ES-I3 (cell line): Measurements from ENCODE around the gene MTHFD2.
"Not testable (repeated sequence)": the region's sequence is repeated elsewhere in the genome, so short reads cannot be mapped to it uniquely, and the experiment has no call there.

Source experiments
- H3K36me3 ChIP-seq: 2 replicates; pipeline ENCODE4 v1.6.1; 2013; ENCODE audit warnings: mild to moderate bottlenecking, low read length, control low read depth, moderate library complexity; ENCODE audit not compliant: insufficient read depth
- H3K4me1 ChIP-seq: 2 replicates; pipeline ENCODE4 v1.6.1; 2013; ENCODE audit warnings: mild to moderate bottlenecking, control low read depth, low read length; ENCODE audit not compliant: insufficient read depth
- H3K9ac ChIP-seq: 2 replicates; pipeline ENCODE4 v1.6.1; 2013; ENCODE audit warnings: low read depth, mild to moderate bottlenecking, low read length, moderate library complexity
- H3K9me3 ChIP-seq: 2 replicates; pipeline ENCODE4 v1.6.1; 2013; ENCODE audit warnings: mild to moderate bottlenecking, low read length, moderate library complexity; ENCODE audit not compliant: control insufficient read depth, insufficient read depth

The MTHFD2 gene

DNA sequence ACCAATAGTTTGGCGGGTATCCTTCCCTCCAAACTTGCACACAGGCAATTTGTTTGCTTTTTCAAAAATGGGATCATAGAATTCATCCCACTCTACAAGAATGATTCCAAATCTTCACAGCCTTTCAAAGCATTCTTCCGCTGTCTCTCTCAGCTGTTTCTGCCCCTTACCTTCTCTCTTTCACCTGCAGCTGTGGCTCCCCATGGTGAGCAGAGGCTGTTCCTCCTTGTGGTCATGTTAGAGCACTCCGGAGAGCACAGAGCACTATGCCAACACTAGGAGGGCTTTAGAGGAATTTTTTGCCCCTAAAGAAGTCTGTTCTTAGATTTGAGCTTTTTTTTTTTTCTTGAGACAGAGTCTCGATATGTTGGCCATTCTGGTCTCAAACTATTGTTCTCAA, 30.4 kb downstream of the MTHFD2 start:
- Histone ChIP-seq H3K36me3 (no peaks in the 10 kb centered on the region), H3K4me1 (no peaks in the 10 kb centered on the region; the same call in 1 of the 2 replicates), H3K9ac (no peak overlapping the region), H3K9me3 (no peaks in the 10 kb centered on the region)

DNA sequence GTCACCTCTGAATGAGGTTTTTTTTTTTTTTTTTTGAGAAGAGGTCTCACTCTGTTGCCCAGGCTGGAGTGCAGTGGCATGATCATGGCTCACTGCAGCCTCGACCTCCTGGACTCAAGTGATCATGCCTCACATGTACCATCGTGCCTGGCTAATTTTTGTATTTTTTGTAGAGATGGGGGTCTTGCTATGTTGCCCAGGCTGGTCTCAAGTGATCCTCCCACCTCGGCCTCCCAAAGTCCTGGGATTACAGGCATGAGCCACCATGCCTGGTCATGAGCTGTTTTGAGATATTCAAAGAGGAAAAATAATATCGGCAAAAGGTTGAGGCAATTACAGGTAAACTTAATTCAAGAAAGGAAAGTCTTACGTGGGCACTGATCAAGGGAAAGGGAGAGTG, 31.4 kb downstream of the MTHFD2 start:
- H3K9me3 ChIP-seq, H3K4me1 ChIP-seq, H3K9ac ChIP-seq, H3K36me3 ChIP-seq: not testable (repeated sequence)

DNA sequence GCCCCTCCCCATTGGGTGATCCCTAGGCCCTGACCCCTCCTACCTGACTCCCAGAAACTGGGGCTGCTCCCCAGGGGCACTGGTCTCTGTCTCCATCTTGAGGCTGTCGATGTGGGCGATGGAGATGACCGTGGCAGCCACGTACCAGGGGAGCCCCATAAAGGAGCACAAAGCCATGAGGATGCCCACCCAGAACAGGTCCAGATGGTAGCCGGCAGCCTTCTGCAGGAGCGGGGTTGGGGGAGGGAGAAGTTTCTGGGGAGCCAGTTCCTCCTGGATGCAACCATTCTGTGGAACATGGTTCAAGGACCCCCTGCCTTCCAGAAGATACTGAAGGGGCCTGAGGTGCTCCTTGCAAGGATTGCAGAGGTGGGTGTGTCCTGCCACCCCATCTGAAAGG, 34.0 kb downstream of the MTHFD2 start:
- Histone ChIP-seq H3K9me3 (no peaks in the 10 kb centered on the region), H3K4me1 (no peaks in the 10 kb centered on the region), H3K36me3 (no peaks in the 10 kb centered on the region), H3K9ac (no peak overlapping the region)

DNA sequence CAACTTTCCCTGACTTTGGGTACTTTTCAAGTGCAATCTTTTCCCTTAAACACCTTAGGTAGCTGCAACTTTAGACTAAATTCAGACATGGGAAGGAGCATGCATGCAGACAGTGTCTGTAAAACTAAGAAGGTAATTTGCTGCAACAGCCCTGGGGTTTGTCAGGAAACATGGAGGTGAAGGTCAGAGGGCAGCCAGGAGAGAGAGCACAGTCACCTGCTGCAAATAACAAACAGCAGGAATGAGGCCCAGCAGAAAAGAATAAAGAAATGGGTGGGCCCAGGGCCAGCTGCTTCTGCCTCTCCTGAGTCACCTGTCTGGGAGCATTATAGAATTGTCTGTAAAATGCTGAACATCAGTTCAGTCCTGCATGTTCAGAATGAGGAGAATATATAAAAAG, 35.2 kb downstream of the MTHFD2 start:
- Histone ChIP-seq H3K9ac (no peak overlapping the region), H3K36me3 (no peaks in the 10 kb centered on the region), H3K4me1 (no peaks in the 10 kb centered on the region), H3K9me3 (no peaks in the 10 kb centered on the region)

DNA sequence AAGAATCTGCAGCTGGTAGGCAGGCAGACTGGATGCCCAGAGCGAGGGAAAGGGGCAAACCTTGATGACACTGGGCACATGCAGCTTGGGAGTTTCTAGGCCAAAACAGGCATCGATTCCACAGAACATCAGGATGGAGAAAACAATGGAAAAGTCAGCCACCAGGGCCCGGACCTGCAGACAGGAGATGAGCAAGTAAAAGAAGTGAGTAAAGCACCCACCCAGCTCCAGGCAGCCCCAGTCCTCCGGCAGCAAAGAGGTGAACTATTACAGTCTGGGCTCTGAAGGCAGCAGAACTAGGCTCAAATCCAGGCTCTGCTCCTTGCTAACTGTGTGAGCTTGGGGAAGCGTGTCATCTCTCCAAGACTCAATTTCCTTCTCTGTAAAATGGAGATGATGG, 36.6 kb downstream of the MTHFD2 start:
- Histone ChIP-seq H3K9me3 (no peaks in the 10 kb centered on the region), H3K4me1 (no peaks in the 10 kb centered on the region), H3K36me3 (no peaks in the 10 kb centered on the region), H3K9ac (no peak overlapping the region)

DNA sequence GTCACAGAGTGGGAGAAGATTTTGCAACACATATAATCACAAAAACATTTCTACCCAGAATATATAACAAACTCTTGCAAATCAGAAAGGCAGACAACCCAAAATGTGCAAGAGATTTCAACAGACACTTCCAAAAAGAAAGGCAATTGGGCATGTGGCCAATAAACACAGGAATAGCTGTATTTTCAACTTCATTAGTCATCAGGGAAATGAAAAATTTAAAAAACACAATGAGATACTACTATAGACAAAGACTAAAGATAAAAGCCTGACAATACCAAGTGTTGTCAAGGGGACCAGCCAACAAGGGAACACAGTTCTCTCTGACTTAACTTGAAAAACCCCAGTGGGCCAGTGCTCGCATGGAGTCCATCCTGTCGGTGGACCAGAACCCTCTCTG, 40.5 kb downstream of the MTHFD2 start:
- Histone ChIP-seq H3K36me3 (no peaks in the 10 kb centered on the region), H3K9me3 (no peaks in the 10 kb centered on the region), H3K9ac (no peak overlapping the region), H3K4me1 (no peaks in the 10 kb centered on the region)

DNA sequence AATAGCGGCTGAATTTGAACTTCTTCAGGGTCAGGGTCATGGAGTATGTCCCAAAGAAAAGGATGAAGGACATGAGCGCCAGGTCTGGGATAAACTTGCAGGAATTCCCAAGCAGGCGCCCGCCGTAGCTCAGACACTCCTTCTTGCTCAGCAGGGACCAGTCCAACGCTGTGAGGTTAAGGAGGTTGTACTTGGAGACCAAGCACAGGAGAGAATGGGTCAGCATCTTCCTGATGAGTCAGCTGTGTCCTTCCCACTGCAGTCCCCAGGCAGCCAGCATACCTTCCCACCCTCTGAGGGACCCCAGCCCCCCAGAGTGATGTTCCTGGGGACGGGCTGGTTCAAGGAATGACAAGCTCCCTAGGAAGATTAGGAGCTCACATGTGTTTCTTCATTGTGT, 40.9 kb downstream of the MTHFD2 start:
- Histone ChIP-seq H3K9me3 (no peaks in the 10 kb centered on the region), H3K9ac (no peak overlapping the region), H3K4me1 (no peaks in the 10 kb centered on the region), H3K36me3 (no peaks in the 10 kb centered on the region)

DNA sequence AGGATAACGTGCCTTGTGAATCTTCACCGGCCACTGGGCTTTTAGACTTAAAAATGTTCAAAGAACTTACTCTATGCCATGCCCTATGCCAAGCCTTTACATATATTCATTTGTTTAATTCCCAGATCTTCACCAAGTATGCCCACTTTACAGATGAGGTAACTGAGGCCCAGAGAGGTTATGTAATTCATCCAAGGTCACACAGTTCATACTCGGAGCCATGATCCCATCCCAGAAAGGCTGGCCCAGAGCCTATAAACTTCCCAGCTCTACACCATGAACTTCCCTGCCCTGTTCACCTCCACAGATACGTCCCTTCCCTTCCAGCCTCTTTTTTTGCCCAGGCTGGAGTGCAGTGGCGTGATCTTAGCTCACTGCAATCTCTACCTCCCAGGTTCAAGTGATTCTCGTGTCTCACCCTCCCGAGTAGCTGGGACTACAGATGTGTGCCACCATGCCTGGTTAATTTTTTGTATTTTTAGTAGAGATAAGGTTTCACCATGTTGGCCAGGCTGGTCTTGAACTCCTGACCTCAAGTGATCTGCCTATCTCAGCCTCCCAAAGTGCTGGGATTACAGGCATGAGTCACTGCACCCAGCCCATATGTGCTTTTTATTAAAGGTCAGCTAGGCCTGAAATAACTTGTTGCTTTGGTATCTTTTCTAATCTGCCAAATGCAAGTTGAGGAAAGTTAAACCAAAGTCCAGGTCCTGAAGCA, 44.1 kb downstream of the MTHFD2 start:
- no peaks in the 10 kb centered on the region for H3K9me3 ChIP-seq
- no peak overlapping the region for H3K9ac ChIP-seq
- H3K4me1 ChIP-seq: no peaks in the 10 kb centered on the region
- H3K36me3 ChIP-seq: no peaks in the 10 kb centered on the region; the same call in 1 of the 2 replicates

DNA sequence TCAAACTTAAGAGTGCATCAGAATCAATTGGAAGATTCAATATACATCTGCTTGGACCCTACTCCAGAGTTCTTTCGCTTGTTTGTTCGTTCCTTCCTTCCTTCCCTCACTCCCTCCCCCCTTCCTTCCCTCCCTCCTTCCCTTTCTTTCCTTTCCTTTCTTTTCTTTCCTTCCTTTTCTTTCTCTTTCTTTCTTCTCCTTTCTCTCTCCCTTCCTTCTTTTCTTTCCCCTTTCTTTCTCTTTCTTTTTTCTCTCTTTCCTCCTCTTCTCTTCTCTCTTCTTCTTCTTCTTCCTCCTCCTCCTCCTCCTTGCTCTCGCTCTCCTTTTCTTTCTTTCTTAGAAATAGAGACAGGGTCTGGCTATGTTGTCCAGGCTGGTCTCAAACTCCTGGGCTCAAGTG, 45.9 kb downstream of the MTHFD2 start:
- no peak overlapping the region for H3K9ac ChIP-seq
- H3K36me3 ChIP-seq: no peaks in the 10 kb centered on the region; the same call in 1 of the 2 replicates
- no peaks in the 10 kb centered on the region for H3K4me1 ChIP-seq
- H3K9me3 ChIP-seq: no peaks in the 10 kb centered on the region

DNA sequence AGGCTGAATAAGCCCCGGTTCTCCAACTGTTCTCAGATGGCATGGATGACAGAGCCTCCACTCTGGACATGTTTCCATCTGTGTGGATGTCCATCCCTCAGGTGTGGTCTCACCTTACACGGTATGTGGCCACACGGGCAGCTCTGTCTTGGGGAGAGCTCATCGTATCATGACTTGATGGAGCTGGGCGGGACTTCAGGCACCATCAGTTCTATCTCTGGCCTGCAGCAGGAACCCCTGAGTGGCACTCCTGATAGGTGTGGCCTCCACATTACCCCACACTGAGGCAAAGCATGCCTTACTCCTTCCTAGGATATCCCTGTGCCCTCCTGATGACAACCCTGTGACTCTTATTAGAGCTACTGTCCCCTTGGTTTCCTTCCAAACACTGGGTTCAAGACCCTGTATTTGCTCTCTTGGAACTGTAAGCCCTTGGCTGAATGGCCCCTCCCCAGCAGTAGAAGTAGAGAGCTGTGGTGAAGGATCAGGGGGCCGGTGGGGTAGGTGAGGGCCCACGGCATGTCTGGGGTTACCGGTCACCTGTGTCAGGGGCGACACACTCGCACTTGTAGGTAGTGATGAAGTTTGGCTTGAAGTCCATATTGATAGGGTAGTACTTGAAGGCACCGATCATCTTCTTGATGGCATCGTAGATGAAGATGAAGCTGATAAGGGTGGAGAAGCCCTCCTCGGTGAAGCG, 48.2 kb downstream of the MTHFD2 start:
- Histone ChIP-seq H3K36me3 (no peaks in the 10 kb centered on the region; the same call in 1 of the 2 replicates), H3K4me1 (no peaks in the 10 kb centered on the region), H3K9me3 (no peaks in the 10 kb centered on the region), H3K9ac (no peak overlapping the region)

DNA sequence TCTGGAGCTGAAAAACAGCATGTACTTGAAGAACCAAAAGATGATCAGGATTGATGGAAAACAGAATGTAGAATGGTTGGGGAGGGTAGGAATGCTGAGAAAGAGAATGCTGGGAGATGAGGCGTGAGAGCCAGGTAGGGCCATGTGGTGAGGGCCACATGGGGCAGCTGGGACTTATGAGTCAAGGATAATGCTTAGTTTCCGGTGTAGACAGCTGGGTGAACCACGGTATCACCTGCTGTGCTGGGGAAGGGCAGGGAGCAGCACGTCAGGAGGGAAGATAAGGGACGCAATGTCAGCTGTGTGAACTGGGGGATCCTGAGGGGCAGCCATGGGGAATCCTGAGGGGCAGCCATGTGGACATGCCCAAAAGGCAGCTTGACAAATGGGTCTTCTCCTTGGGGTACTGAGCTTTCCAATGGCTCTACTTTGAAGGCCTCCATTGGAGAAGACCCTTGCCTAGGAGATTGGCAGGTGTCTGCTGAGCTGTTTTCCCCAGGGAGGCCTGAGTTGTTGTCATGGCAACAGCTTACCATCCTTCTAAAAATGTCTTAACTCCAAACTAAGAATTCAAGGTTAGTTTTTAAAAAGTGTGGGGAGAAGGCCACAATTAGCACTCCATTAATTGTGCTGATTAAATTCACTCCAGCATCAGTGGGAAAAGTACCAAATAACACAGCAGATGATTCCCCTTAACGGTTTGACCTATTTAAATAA, 51.1 kb downstream of the MTHFD2 start:
- no peaks in the 10 kb centered on the region for H3K4me1 ChIP-seq
- H3K36me3 ChIP-seq: no peaks in the 10 kb centered on the region; the same call in 1 of the 2 replicates
- H3K9me3 ChIP-seq: no peaks in the 10 kb centered on the region
- H3K9ac ChIP-seq: no peak overlapping the region

DNA sequence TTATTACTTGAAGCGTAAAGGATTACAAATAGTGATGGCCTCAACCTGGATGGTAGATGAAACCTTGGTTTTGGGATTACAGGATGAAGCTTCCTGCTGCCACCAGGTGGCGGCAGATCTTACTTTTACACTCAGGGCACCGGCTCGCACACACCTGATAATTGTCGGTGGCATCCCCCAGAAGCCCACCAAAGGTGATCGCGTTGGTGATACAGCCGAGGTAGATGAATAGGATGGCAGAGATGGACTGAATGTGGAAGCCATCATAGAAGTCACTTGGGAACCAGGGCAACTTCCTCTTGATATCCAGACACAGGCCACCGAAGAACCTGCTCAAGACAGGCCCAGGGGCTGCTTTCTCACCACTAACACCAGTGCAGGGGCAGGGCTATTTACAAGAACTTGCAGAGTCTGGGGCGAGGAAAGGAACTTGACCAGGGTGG, 51.8 kb downstream of the MTHFD2 start:
- Histone ChIP-seq H3K4me1 (no peaks in the 10 kb centered on the region), H3K9me3 (no peaks in the 10 kb centered on the region), H3K36me3 (no peaks in the 10 kb centered on the region; the same call in 1 of the 2 replicates), H3K9ac (no peak overlapping the region)

DNA sequence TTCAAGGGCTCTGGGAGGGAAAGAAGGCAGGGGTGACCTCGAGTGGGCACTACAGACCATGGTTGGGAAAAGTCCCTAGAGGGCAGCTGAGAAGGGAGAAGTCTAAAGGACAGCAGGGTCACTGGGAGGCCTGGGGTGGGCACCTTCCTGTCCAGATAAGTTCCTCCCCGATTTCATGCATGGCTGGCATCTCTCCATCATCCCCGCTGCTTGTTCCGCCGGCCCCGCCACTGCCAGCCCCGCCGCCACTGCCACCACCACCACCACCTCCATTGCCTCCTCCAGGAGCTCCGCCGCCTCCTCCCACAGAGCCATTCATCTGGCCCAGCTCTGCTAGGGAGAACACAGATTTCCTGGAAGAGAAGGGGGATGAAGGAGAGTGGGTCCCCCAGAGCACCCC, 53.6 kb downstream of the MTHFD2 start:
- Histone ChIP-seq H3K4me1 (no peaks in the 10 kb centered on the region), H3K36me3 (no peaks in the 10 kb centered on the region), H3K9me3 (no peaks in the 10 kb centered on the region), H3K9ac (no peak overlapping the region)

DNA sequence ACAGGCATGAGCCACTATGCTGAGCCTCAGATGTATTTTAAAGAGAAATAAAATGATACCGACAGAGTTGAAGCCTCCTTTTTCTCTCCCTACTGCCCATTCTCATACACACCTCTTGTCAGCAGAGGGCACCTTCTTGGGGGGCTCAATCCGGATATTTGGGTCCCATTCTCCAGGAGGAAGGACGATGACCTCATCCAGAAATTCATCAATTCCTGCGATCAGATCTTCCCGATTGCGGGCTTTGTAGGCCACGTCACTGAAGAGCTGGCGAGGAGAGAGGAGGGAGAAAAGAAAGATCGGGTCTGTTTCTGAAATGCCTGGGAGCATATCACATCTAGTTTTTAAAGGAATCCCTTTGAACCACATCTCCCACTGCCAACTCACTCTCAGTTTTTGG, 54.4 kb downstream of the MTHFD2 start:
- H3K4me1 ChIP-seq: no peaks in the 10 kb centered on the region
- H3K9me3 ChIP-seq: no peaks in the 10 kb centered on the region
- no peak overlapping the region for H3K9ac ChIP-seq
- no peaks in the 10 kb centered on the region for H3K36me3 ChIP-seq
